ENCODE data around the gene LEMD2.

DNA sequence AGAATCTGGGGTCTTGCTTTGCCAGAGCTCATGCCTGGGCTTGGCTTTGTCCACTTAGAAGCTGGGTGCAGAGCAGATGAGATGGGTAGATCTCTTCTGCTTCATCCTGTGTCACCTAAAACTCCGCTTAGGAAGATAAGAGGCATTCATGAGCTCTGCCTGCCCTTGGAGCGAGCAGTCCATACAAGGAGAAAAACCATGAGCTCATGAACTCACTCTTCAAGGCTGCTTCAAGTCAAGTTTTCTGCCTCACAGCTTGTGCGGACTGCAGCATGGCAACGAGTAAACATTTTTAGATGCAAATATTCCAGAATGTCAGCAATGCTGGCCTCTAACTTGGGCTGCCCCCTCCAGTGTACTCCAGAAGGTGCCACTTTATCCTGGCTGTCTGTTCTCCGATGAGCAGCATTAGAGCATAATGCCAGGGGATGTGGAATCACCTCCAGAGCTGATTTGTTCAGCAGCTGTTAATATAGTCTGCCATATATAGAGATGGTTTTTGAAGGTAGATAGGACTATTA, 66.8 kb downstream of the LEMD2 start:
- TF ChIP-seq ZBTB21 (tag by site-specific recombination; IDR thresholded peaks at IDR 0.05) (no peak), ZNF776 (tag by site-specific recombination; IDR thresholded peaks at IDR 0.05; ENCODE audit: borderline replicate concordance) (no peak), ZNF658 (tag by site-specific recombination; IDR thresholded peaks at IDR 0.05) (no peak), HOXA7 (CRISPR knock-in tag; IDR thresholded peaks at IDR 0.05; ENCODE audit: borderline replicate concordance) (no peak), ZNF48 (tag by site-specific recombination; IDR thresholded peaks at IDR 0.05) (no peak), FEZF1 (tag by site-specific recombination; IDR thresholded peaks at IDR 0.05) (no peak), PRDM10 (tag by site-specific recombination; IDR thresholded peaks at IDR 0.05) (no peak)

All from HEK293 (cell line).